Ectodermal cell (in vitro differentiated cells): ENCODE measurements around the gene ANKS6.

Experiments
- H3K27ac ChIP-seq: 2 replicates; pipeline ENCODE4 v1.7.0; 2013; ENCODE audit warnings: mild to moderate bottlenecking, low read depth, low read length; ENCODE audit not compliant: insufficient read depth, poor library complexity, severe bottlenecking
- H3K27me3 ChIP-seq: 2 replicates; pipeline ENCODE4 v1.7.0; 2013; ENCODE audit warnings: mild to moderate bottlenecking, low read length; ENCODE audit not compliant: insufficient read depth, control insufficient read depth, poor library complexity, severe bottlenecking
- H3K36me3 ChIP-seq: one replicate; pipeline ENCODE4 v1.7.0; 2013; ENCODE audit warnings: low read length; ENCODE audit not compliant: control insufficient read depth, insufficient read depth
- H3K4me1 ChIP-seq: one replicate; pipeline ENCODE4 v1.7.0; 2013; ENCODE audit warnings: low read length; ENCODE audit not compliant: control insufficient read depth, insufficient read depth
- H3K4me3 ChIP-seq: 2 replicates; pipeline ENCODE4 v1.7.0; 2013; ENCODE audit warnings: low read depth, low read length, control low read depth; ENCODE audit not compliant: insufficient read depth
- H3K9me3 ChIP-seq: 2 replicates; pipeline ENCODE4 v1.7.0; 2013; ENCODE audit warnings: mild to moderate bottlenecking, low read length, moderate library complexity; ENCODE audit not compliant: control insufficient read depth
- WGBS, 2 experiments: methylation state at CpG; one replicate each; pipeline ENCODE4 v1.1.7; 2013; ENCODE audit warnings: missing lambda C conversion rate in 2 of 2; 5-methylcytosine and 5-hydroxymethylcytosine counted together

The ANKS6 gene

GRCh38 chr9:98833090-98833956, 37.0 kb upstream of the ANKS6 start:
- H3K27ac ChIP-seq = no peak overlapping the region
- H3K4me3 ChIP-seq = no peak overlapping the region
- no peaks in the 10 kb centered on the region for H3K4me1 ChIP-seq
- H3K36me3 ChIP-seq = no peaks in the 10 kb centered on the region
- 94 to 96% methylated on average over 9 of the region's 9 CpGs for WGBS, 2 experiments
- no peaks in the 10 kb centered on the region for H3K27me3 ChIP-seq
- H3K9me3 ChIP-seq = no peaks in the 10 kb centered on the region

GRCh38 chr9:98832768-98833089, 36.4 kb upstream of the ANKS6 start:
- H3K27me3 ChIP-seq = no peaks in the 10 kb centered on the region
- no peaks in the 10 kb centered on the region for H3K9me3 ChIP-seq
- H3K4me1 ChIP-seq = no peaks in the 10 kb centered on the region
- 95 to 96% methylated on average over 1 of the region's 1 CpG for WGBS, 2 experiments
- no peak overlapping the region for H3K27ac ChIP-seq
- no peak overlapping the region for H3K4me3 ChIP-seq
- H3K36me3 ChIP-seq = no peaks in the 10 kb centered on the region

- no peaks in the 10 kb centered on the region for H3K4me1 ChIP-seq
- no peaks in the 10 kb centered on the region for H3K36me3 ChIP-seq
- 91 to 92% methylated on average over 16 of the region's 16 CpGs for WGBS, 2 experiments
- no peaks in the 10 kb centered on the region for H3K9me3 ChIP-seq
- no peak overlapping the region for H3K4me3 ChIP-seq
- H3K27ac ChIP-seq = no peak overlapping the region
- H3K27me3 ChIP-seq = no peaks in the 10 kb centered on the region
Observed at GRCh38 chr9:98831696-98832095, 35.3 kb upstream of the ANKS6 start.

GRCh38 chr9:98830554-98830953, 34.2 kb upstream of the ANKS6 start:
- H3K27me3 ChIP-seq = no peaks in the 10 kb centered on the region
- 96 to 98% methylated on average over 5 of the region's 5 CpGs for WGBS, 2 experiments
- H3K9me3 ChIP-seq = no peaks in the 10 kb centered on the region
- H3K36me3 ChIP-seq = no peaks in the 10 kb centered on the region
- no peak overlapping the region for H3K27ac ChIP-seq
- no peaks in the 10 kb centered on the region for H3K4me1 ChIP-seq
- no peak overlapping the region for H3K4me3 ChIP-seq

- WGBS, 2 experiments = 92 to 94% methylated on average over 4 to 5 of the region's 5 CpGs
- H3K27me3 ChIP-seq = no peaks in the 10 kb centered on the region
- H3K36me3 ChIP-seq = no peaks in the 10 kb centered on the region
- no peak overlapping the region for H3K4me3 ChIP-seq
- H3K9me3 ChIP-seq = no peaks in the 10 kb centered on the region
- H3K4me1 ChIP-seq = no peaks in the 10 kb centered on the region
- no peak overlapping the region for H3K27ac ChIP-seq
Observed at GRCh38 chr9:98829766-98830165, 33.4 kb upstream of the ANKS6 start.

- 96% methylated on average over 20 of the region's 20 CpGs for WGBS, 2 experiments
- H3K27me3 ChIP-seq = no peaks in the 10 kb centered on the region
- H3K4me3 ChIP-seq = no peak overlapping the region
- no peaks in the 10 kb centered on the region for H3K36me3 ChIP-seq
- H3K9me3 ChIP-seq = no peaks in the 10 kb centered on the region
- no peak overlapping the region for H3K27ac ChIP-seq
- H3K4me1 ChIP-seq = no peaks in the 10 kb centered on the region
Observed at GRCh38 chr9:98826716-98827115, 30.4 kb upstream of the ANKS6 start.

- H3K27ac ChIP-seq = no peak overlapping the region
- WGBS, 2 experiments = 90 to 92% methylated on average over 3 of the region's 3 CpGs
- H3K9me3 ChIP-seq = no peaks in the 10 kb centered on the region
- H3K27me3 ChIP-seq = no peaks in the 10 kb centered on the region
- no peak overlapping the region for H3K4me3 ChIP-seq
- H3K4me1 ChIP-seq = no peaks in the 10 kb centered on the region
- H3K36me3 ChIP-seq = no peaks in the 10 kb centered on the region
Observed at GRCh38 chr9:98825414-98825813, 29.1 kb upstream of the ANKS6 start.

- Histone ChIP-seq H3K4me3 (no peak overlapping the region), H3K9me3 (no peaks in the 10 kb centered on the region), H3K4me1 (no peaks in the 10 kb centered on the region), H3K27ac (no peak overlapping the region), H3K36me3 (no peaks in the 10 kb centered on the region), H3K27me3 (no peaks in the 10 kb centered on the region)
- WGBS, 2 experiments = 94 to 95% methylated on average over 3 of the region's 3 CpGs
Observed at GRCh38 chr9:98823666-98824334, 27.4 kb upstream of the ANKS6 start.

- no peaks in the 10 kb centered on the region for H3K36me3 ChIP-seq
- 91 to 96% methylated on average over 5 to 6 of the region's 6 CpGs for WGBS, 2 experiments
- no peaks in the 10 kb centered on the region for H3K4me1 ChIP-seq
- H3K27me3 ChIP-seq = no peaks in the 10 kb centered on the region
- no peak overlapping the region for H3K4me3 ChIP-seq
- H3K27ac ChIP-seq = no peak overlapping the region
- H3K9me3 ChIP-seq = no peaks in the 10 kb centered on the region
Observed at GRCh38 chr9:98822661-98823060, 26.3 kb upstream of the ANKS6 start.

GRCh38 chr9:98821831-98822230, 25.5 kb upstream of the ANKS6 start:
- no peaks in the 10 kb centered on the region for H3K4me1 ChIP-seq
- no peaks in the 10 kb centered on the region for H3K9me3 ChIP-seq
- H3K27ac ChIP-seq = no peak overlapping the region
- no peaks in the 10 kb centered on the region for H3K27me3 ChIP-seq
- no peak overlapping the region for H3K4me3 ChIP-seq
- H3K36me3 ChIP-seq = no peaks in the 10 kb centered on the region
- 88 to 91% methylated on average over 2 of the region's 2 CpGs for WGBS, 2 experiments
